GM21423 (cell line): ENCODE data around the gene ZNF474.
A peak's percentile ranks its signal among the peaks of the same experiment; 100 is the strongest.

Experiments used
- ATAC-seq: cut with Tn5 transposase; IDR thresholded peaks from one replicate; pipeline ENCODE4 v1.9.1; 2021; ENCODE audit warnings: mild to moderate bottlenecking, moderate library complexity; ENCODE audit not compliant: unreplicated experiment

Gene ZNF474

GRCh38 chr5:122179701-122180100, 50.4 kb downstream of the ZNF474 start:
- ATAC-seq: no peak

- no peak for ATAC-seq
These were observed 50.9 kb downstream of the ZNF474 start for GRCh38 chr5:122180146-122180712.

- ATAC-seq: no peak
These were observed 51.7 kb downstream of the ZNF474 start for GRCh38 chr5:122180863-122181548.

- no peak for ATAC-seq
These were observed 52.5 kb downstream of the ZNF474 start for GRCh38 chr5:122181863-122182262.

GRCh38 chr5:122182491-122182921, 53.2 kb downstream of the ZNF474 start:
- ATAC-seq: no peak

GRCh38 chr5:122183098-122183787, 53.9 kb downstream of the ZNF474 start:
- ATAC-seq: no peak

GRCh38 chr5:122183788-122184170, 54.4 kb downstream of the ZNF474 start:
- no peak for ATAC-seq

GRCh38 chr5:122184676-122185255, 55.4 kb downstream of the ZNF474 start:
- ATAC-seq: no peak

GRCh38 chr5:122187426-122187825, 58.1 kb downstream of the ZNF474 start:
- no peak for ATAC-seq

GRCh38 chr5:122190156-122190555, 60.8 kb downstream of the ZNF474 start:
- ATAC-seq: no peak

GRCh38 chr5:122192497-122193496, 63.5 kb downstream of the ZNF474 start:
- peak; percentile 69 for ATAC-seq

GRCh38 chr5:122195802-122196394, 66.6 kb downstream of the ZNF474 start:
- no peak for ATAC-seq

GRCh38 chr5:122199146-122199545, 69.8 kb downstream of the ZNF474 start:
- no peak for ATAC-seq

- no peak for ATAC-seq
These were observed 71.1 kb downstream of the ZNF474 start for GRCh38 chr5:122200450-122200849.

- no peak for ATAC-seq
These were observed 71.5 kb downstream of the ZNF474 start for GRCh38 chr5:122200865-122201264.

GRCh38 chr5:122201365-122201764, 72.0 kb downstream of the ZNF474 start:
- no peak for ATAC-seq

GRCh38 chr5:122202952-122203351, 73.6 kb downstream of the ZNF474 start:
- no peak for ATAC-seq
